Common myeloid progenitor, CD34-positive (primary cell): ENCODE results near the gene TNFSF13B.
A peak's percentile ranks its signal among the peaks of the same experiment; 100 is the strongest.
"Not testable (repeated sequence)": the region's sequence is repeated elsewhere in the genome, so short reads cannot be mapped to it uniquely, and the experiment has no call there.

Experiments used
- CTCF ChIA-PET: fragments of 350-600 bp; sonication (Branson Sonifier 250); formaldehyde crosslinking; loops from one replicate; lab custom pipeline; 2021; ENCODE audit warnings: antibody characterized with exemption; lab: Charles Lee
- POLR2A ChIA-PET: fragments of 350-600 bp; sonication (Branson Sonifier 250); formaldehyde crosslinking; loops from one replicate; lab custom pipeline; 2021; ENCODE audit warnings: antibody characterized with exemption; lab: Charles Lee
- DNase-seq, 3 donors: peaks; one replicate each; pipeline versions ENCODE4 v3.0.0 to v3.0.0-alpha.2; 2013
- H3K27ac ChIP-seq, 2 experiments: 1 replicate in 1 of 2; 2 replicates in 1 of 2; pipeline ENCODE4 v1.7.0; 2013; ENCODE audit warnings: inconsistent platforms in 2 of 2, low read length in 2 of 2, mild to moderate bottlenecking in 2 of 2, low read depth in 1 of 2, moderate library complexity in 1 of 2; ENCODE audit not compliant: severe bottlenecking in 2 of 2, insufficient read depth in 1 of 2, poor library complexity in 1 of 2
- H3K27me3 ChIP-seq, 5 experiments: replicated peaks in 2 of 5; 1 replicate in 3 of 5; 2 replicates in 2 of 5; pipeline versions ENCODE4 v1.6.1 to v1.7.0; 2013; ENCODE audit warnings: low read length in 4 of 5, mild to moderate bottlenecking in 2 of 5, moderate library complexity in 2 of 5, inconsistent platforms in 1 of 5; ENCODE audit not compliant: insufficient read depth in 5 of 5, control insufficient read depth in 4 of 5
- H3K36me3 ChIP-seq, 4 experiments: 1 replicate in 2 of 4; 2 replicates in 2 of 4; pipeline versions ENCODE4 v1.6.1 to v1.7.0; 2013; ENCODE audit warnings: low read length in 3 of 4, control low read depth in 1 of 4, mild to moderate bottlenecking in 1 of 4; ENCODE audit not compliant: control insufficient read depth in 4 of 4, insufficient read depth in 4 of 4
- H3K4me1 ChIP-seq, 4 experiments: 1 replicate in 3 of 4; 2 replicates in 1 of 4; pipeline versions ENCODE4 v1.6.1 to v1.7.1; 2013; ENCODE audit warnings: low read length in 3 of 4, mild to moderate bottlenecking in 3 of 4, control low read depth in 1 of 4, inconsistent platforms in 1 of 4, moderate library complexity in 1 of 4; ENCODE audit not compliant: control insufficient read depth in 4 of 4, insufficient read depth in 4 of 4; ENCODE audit errors: control extremely low read depth in 1 of 4
- H3K4me3 ChIP-seq, 7 experiments: 1 replicate in 4 of 7; 2 replicates in 3 of 7; pipeline versions ENCODE4 v1.5.1 to v1.7.0; 2013; ENCODE audit warnings: mild to moderate bottlenecking in 7 of 7, low read length in 6 of 7, moderate library complexity in 6 of 7, inconsistent platforms in 2 of 7, low read depth in 2 of 7, control low read depth in 1 of 7; ENCODE audit not compliant: insufficient read depth in 4 of 7, control insufficient read depth in 1 of 7; ENCODE audit errors: extremely low read depth in 1 of 7
- H3K9me3 ChIP-seq, 5 experiments: 1 replicate in 4 of 5; 2 replicates in 1 of 5; pipeline versions ENCODE4 v1.6.1 to v1.7.1; 2013; ENCODE audit warnings: low read length in 4 of 5, mild to moderate bottlenecking in 2 of 5, inconsistent platforms in 1 of 5, low read depth in 1 of 5, moderate library complexity in 1 of 5; ENCODE audit not compliant: control insufficient read depth in 4 of 5, insufficient read depth in 2 of 5; ENCODE audit errors: control extremely low read depth in 1 of 5
- WGBS: methylation state at CpG from one replicate; pipeline ENCODE4 v1.1.5; 2013; ENCODE audit not compliant: insufficient coverage; 5-methylcytosine and 5-hydroxymethylcytosine counted together

Gene TNFSF13B

DNA sequence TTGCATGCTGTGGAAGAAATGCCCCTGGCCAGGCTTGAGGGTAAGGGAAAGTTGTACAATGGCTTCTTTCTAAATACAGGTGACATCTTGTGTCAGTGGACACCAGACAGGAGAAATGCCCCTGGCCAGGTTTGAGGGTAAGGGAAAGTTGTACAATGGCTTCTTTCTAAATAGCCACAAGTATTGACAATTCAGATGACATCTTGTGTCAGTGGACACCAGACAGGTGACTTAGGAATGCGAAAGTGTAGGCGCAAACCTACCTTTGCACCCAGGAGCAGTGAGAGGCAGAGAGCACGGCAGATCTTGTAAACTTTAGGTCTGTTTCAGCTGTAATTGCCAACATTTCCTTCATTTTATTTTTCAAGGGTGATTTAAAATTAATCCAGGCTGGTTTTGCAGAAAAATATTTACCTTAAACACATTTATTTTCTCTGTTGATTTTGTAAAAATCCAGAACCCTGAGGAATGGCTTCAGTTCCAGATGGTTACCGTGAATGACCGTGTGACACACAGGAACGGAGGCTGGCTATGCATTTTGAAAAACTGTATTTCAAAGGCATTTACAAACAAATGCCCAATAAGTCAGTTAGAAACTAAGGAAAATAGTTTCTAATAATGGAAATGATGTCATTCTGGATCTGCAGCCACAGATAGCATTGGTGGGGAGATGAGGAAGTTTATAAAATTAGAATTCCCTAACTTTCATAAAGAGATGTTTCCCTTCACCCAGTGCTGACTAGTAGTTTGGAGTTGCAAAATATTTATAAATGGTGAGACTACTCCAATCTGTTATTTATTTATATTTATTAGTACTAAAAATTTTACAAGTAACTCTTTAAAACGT lies 34.9 kb downstream of the TNFSF13B start:
- Histone ChIP-seq H3K4me3 (no peak overlapping the region), H3K27ac (no peak overlapping the region), H3K9me3 (peaks cover 0 to 4% (median 0%) of the 10 kb centered on the region in 5 experiments), H3K27me3 (no peaks in the 10 kb centered on the region), H3K36me3 (peaks cover 0 to 15% (median 8%) of the 10 kb centered on the region in 4 experiments), H3K4me1 (peaks cover 0 to 5% (median 0%) of the 10 kb centered on the region in 4 experiments)
- DNase-seq, result no peak
- POLR2A ChIA-PET, result no interaction called here
- WGBS, result 79% methylated on average over 6 of the region's 7 CpGs
- CTCF ChIA-PET, result interaction anchor here (1.6 kb wide), 1 partner anchor 29 kb away, joined by 5 read pairs; no protein-coding TSS in a partner anchor

DNA sequence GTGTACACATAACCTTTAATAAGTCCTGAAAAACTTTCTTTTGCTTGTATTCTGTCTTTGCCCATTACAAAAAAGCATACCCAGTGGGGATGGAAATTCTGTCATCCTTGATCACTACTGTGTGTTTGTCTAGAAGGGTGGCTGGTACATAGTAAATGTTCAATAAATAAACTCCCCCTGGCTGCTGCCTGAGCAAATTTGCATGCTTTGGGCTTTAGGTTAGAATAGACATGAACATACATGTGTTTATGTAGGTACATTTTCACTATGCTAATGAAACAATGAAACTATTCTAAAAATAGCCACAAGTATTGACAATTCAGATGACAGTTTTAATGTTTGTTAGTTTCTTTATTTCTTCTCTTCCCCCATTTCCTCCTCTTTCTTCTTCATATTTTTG lies 36.1 kb downstream of the TNFSF13B start:
- CTCF ChIA-PET, result no interaction called here

DNA sequence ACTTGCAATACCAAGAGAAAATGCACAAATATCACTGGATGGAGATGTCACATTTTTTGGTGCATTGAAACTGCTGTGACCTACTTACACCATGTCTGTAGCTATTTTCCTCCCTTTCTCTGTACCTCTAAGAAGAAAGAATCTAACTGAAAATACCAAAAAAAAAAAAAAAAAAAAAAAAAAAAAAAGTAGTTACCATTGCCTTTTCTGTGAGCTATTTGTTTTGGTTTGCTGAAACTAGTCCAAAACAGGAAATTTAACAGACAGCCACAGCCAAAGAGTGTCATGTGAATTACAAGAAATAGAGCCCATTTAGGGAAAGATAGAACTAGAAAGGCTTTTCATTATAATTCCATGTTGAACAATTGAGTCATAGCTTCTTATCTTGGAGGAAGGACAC lies 37.3 kb downstream of the TNFSF13B start:
- POLR2A ChIA-PET, result no interaction called here
- H3K27ac ChIP-seq, result no peak overlapping the region

More for the DNA sequence above, 36.1 kb downstream of the TNFSF13B start:
- H3K4me1 ChIP-seq, result peaks cover 0 to 5% (median 0%) of the 10 kb centered on the region in 4 experiments
- H3K36me3 ChIP-seq, result peaks cover 0 to 15% (median 8%) of the 10 kb centered on the region in 4 experiments
- H3K9me3 ChIP-seq, result peaks cover 0 to 4% (median 0%) of the 10 kb centered on the region in 5 experiments
- H3K27me3 ChIP-seq, result no peaks in the 10 kb centered on the region
- POLR2A ChIA-PET, result no interaction called here
- H3K4me3 ChIP-seq, result no peak overlapping the region
- H3K27ac ChIP-seq, result no peak overlapping the region
- no peak for DNase-seq

DNA sequence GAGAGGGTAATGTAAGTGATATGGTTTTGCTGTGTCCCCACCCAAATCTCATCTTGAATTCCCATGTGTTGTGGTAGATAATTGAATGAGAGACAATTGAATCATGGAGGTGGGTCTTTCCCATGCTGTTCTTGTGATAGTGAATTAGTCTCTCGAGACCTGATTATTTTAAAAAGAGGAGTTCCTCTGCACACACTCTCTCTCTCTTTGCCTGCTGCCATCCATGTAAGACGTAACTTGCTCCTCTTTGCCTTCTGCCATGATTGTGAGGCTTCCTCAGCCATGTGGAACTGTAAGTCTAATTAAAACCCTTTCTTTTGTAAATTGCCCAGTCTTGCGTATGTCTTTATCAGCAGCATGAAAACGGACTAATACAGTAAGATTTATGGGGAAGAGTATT lies 42.1 kb downstream of the TNFSF13B start:
- H3K27me3 ChIP-seq, H3K27ac ChIP-seq, DNase-seq, CTCF ChIA-PET, POLR2A ChIA-PET, H3K4me1 ChIP-seq, H3K4me3 ChIP-seq, H3K36me3 ChIP-seq, H3K9me3 ChIP-seq: not testable (repeated sequence)
- WGBS, result 94% methylated on average over 4 of the region's 4 CpGs

More for the DNA sequence above, 37.3 kb downstream of the TNFSF13B start:
- no peak for DNase-seq
- CTCF ChIA-PET, result interaction anchor here (1.3 kb wide), 1 partner anchor 588 kb away, joined by 3 read pairs; no protein-coding TSS in a partner anchor
- Histone ChIP-seq H3K4me1 (peaks cover 0 to 5% (median 0%) of the 10 kb centered on the region in 4 experiments), H3K9me3 (peaks cover 0 to 4% (median 0%) of the 10 kb centered on the region in 5 experiments), H3K4me3 (no peak overlapping the region), H3K36me3 (peaks cover 0 to 15% (median 8%) of the 10 kb centered on the region in 4 experiments), H3K27me3 (no peaks in the 10 kb centered on the region)

DNA sequence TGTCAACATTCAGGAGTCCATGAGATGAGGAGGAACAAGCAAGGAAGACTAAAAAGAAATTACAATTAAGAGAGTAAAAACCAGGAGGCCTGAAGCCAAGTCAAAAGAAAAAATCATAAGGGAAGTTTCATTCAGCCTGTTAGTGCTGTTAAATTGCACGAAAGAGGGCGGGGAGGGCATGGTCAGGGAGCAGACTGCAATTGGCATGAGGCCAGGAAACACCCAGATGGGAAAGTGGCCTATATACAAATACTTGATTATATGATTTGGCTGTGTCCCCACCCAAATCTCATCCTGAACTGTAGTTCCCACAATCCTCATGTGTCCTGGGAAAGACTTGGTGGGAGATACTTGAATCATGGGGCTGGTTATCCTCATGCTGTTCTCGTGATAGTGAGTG lies 43.9 kb downstream of the TNFSF13B start:
- Histone ChIP-seq H3K4me3 (no peak overlapping the region), H3K4me1 (no peaks in the 10 kb centered on the region), H3K9me3 (peaks cover 0 to 4% (median 0%) of the 10 kb centered on the region in 5 experiments), H3K27me3 (no peaks in the 10 kb centered on the region), H3K27ac (no peak overlapping the region), H3K36me3 (peaks cover 0 to 5% (median 0%) of the 10 kb centered on the region in 4 experiments)
- ChIA-PET CTCF (no interaction called here), POLR2A (no interaction called here)
- DNase-seq, result peak in 1 of 3 donors; percentile 21
- WGBS, result 100% methylated on average over 1 of the region's 3 CpGs

DNA sequence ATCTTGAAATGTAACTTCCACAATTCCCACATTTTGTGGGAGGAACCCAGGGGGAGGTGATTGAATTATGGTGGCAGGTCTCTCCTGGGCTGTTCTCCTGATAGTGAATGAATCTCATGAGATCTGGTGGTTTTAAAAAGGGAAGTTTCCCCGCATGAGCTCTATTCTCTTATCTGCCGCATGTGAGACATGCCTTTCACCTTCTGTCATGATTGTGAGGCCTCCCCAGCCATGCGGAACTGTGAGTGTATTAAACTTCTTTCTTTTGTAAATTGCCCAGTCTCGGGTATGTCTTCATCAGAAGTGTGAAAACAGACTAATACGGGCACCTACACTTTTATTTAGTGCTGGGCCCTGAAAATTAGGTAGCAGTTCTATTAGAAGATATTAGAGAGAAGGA lies 45.8 kb downstream of the TNFSF13B start:
- Histone ChIP-seq H3K9me3 (no peaks in the 10 kb centered on the region), H3K4me1 (no peaks in the 10 kb centered on the region), H3K4me3 (no peak overlapping the region), H3K36me3 (no peaks in the 10 kb centered on the region), H3K27ac (no peak overlapping the region), H3K27me3 (no peaks in the 10 kb centered on the region)
- no peak for DNase-seq
- POLR2A ChIA-PET, result no interaction called here
- 97% methylated on average over 4 of the region's 5 CpGs for WGBS
- CTCF ChIA-PET, result interaction anchor here (1.3 to 1.5 kb wide), 2 partner anchors 14 to 83 kb away, joined by 3 read pairs; no protein-coding TSS in a partner anchor

DNA sequence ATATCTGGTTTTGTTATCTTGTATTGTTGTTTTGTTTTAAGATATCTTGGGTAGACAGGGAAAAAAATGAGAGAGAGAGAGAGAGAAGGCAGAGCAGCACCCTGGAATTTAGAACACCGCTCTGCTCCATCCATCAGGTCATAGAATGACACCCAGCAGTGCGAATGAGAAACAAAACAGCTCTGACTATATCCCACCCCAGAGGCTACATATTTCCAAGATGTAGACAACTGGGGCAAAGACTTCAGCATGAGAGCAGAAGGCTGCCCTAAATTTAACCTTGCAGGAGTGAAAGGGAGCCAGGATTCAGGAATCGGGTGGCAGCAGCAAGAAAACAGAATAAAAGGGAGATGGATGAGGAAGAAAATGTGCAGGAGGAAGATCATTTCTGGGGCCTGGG lies 46.5 kb downstream of the TNFSF13B start:
- DNase-seq, result no peak
- Histone ChIP-seq H3K4me3 (peak overlapping the region in 1 of 7 experiments; percentile 6), H3K27me3 (no peaks in the 10 kb centered on the region), H3K9me3 (no peaks in the 10 kb centered on the region), H3K36me3 (no peaks in the 10 kb centered on the region), H3K27ac (no peak overlapping the region), H3K4me1 (no peaks in the 10 kb centered on the region)
- ChIA-PET POLR2A (no interaction called here), CTCF (interaction anchor here (1.3 to 1.5 kb wide), 2 partner anchors 13 to 84 kb away, joined by 3 read pairs; no protein-coding TSS in a partner anchor)
- 92% methylated on average over 2 of the region's 3 CpGs for WGBS
